ENCODE measurements around the gene GRM4.

GRM4 gene

DNA sequence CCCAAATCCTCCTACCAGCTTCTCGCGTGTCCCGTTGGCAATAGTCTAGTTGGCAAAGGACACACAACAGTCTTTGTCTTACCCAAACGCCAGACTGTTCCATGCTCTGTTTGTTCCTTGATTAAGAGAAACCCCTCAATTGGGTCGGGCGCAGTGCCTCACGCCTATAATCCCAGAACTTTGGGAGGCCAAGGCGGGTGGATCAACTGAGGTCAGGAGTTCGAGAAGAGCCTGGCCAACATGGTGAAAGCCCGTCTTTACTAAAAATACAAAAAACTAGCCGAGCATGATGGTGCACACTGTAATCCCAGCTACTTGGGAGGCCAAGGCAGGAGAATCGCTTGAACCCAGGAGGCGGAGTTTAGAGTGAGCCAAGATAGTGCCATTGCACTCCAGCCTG, 153.7 kb downstream of the GRM4 start:
- no peaks in the 10 kb centered on the region for H3K36me3 ChIP-seq (replicated peaks; ENCODE audit: insufficient read depth, low read length)
- peaks cover 40% of the 10 kb centered on the region for H3K27me3 ChIP-seq (replicated peaks; ENCODE audit: insufficient read depth, low read length)
- DNase-seq: no peak
- no peak overlapping the region for H3K27ac ChIP-seq (ENCODE audit: low read length)
- H3K9ac ChIP-seq (ENCODE audit: low read length): no peak overlapping the region
- no peaks in the 10 kb centered on the region for H3K79me2 ChIP-seq (ENCODE audit: low read length)
- H3K4me1 ChIP-seq (ENCODE audit: low read length): no peaks in the 10 kb centered on the region
- no peak for TF ChIP-seq EZH2 (optimal IDR thresholded peaks at IDR 0.05; ENCODE audit: low read depth, low read length)
- H3K9me2 ChIP-seq (replicated peaks; ENCODE audit: insufficient read depth, low read length): no peaks in the 10 kb centered on the region
- H3F3A ChIP-seq (ENCODE audit: insufficient read depth, low read length): no peaks in the 10 kb centered on the region
- H2AFZ ChIP-seq (ENCODE audit: low read length): no peak overlapping the region
- no peaks in the 10 kb centered on the region for H3K9me3 ChIP-seq (replicated peaks; ENCODE audit: insufficient read depth, low read length)
- no peak overlapping the region for H3K4me2 ChIP-seq (ENCODE audit: low read depth, low read length)
- H3K4me3 ChIP-seq (ENCODE audit: low read length): no peak overlapping the region
- no peaks in the 10 kb centered on the region for H4K20me1 ChIP-seq (ENCODE audit: insufficient read depth, low read length)

DNA sequence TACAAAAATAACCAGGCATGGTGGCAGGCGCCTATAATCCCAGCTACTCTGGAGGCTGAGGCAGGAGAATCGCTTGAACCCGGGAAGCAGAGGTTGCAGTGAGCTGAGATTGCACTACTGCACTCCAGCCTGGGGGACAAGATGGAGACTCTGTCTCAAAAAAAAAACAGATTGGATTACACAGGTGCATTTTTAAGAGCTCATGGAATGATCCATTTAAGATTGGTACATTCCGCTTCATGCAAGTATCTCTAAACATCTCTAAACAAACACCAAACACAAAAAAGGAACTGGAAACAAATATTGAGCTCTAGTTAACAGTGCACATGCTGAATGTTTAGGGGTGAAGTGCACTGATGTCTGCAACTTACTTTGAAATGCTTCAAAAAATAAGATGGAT, 154.3 kb downstream of the GRM4 start:
- TF ChIP-seq, protein P1, sequence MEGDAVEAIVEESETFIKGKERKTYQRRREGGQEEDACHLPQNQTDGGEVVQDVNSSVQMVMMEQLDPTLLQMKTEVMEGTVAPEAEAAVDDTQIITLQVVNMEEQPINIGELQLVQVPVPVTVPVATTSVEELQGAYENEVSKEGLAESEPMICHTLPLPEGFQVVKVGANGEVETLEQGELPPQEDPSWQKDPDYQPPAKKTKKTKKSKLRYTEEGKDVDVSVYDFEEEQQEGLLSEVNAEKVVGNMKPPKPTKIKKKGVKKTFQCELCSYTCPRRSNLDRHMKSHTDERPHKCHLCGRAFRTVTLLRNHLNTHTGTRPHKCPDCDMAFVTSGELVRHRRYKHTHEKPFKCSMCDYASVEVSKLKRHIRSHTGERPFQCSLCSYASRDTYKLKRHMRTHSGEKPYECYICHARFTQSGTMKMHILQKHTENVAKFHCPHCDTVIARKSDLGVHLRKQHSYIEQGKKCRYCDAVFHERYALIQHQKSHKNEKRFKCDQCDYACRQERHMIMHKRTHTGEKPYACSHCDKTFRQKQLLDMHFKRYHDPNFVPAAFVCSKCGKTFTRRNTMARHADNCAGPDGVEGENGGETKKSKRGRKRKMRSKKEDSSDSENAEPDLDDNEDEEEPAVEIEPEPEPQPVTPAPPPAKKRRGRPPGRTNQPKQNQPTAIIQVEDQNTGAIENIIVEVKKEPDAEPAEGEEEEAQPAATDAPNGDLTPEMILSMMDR (IDR thresholded peaks at IDR 0.05; ENCODE audit: low read length): no peak
- TF ChIP-seq EZH2 (optimal IDR thresholded peaks at IDR 0.05; ENCODE audit: low read depth, low read length) (no peak), EZH2phosphoT487 (IDR thresholded peaks at IDR 0.05; ENCODE audit: low read length) (no peak)
- H3K9me2 ChIP-seq (replicated peaks; ENCODE audit: insufficient read depth, low read length): no peaks in the 10 kb centered on the region

DNA sequence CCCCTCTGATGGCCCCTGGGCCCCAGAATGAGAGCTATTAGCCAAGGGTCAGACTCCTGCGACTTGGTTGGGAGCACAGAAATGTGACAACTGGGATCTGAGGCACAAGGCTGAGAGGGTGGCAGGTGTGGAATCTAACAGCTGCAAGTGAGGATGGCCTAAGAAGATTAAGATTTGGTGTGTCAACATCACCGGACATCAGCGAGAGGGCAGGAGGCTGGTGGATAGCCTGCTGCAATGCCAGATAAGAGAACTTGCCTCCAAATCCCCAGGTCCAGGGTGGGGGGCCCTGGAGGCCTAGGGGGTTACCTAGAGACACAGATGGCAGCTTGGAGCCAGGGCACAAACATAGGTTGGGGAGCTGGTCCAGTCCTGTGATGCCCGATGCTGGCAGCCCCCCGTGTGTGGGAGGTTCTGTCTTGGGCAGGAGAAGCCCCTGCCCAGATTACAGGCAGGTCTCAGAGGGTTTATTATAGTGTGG, 155.8 kb downstream of the GRM4 start:
- H3K79me2 ChIP-seq (ENCODE audit: low read length): no peaks in the 10 kb centered on the region
- H3K9me2 ChIP-seq (replicated peaks; ENCODE audit: insufficient read depth, low read length): no peaks in the 10 kb centered on the region
- H3K9ac ChIP-seq (ENCODE audit: low read length): no peak overlapping the region
- no peak overlapping the region for H3K27ac ChIP-seq (ENCODE audit: low read length)
- TF ChIP-seq EZH2phosphoT487 (IDR thresholded peaks at IDR 0.05; ENCODE audit: low read length) (no peak), EZH2 (optimal IDR thresholded peaks at IDR 0.05; ENCODE audit: low read depth, low read length) (no peak)
- TF ChIP-seq, protein P1 (IDR thresholded peaks at IDR 0.05; ENCODE audit: low read length): no peak
- no peak overlapping the region for H3K4me3 ChIP-seq (ENCODE audit: low read length)
- DNase-seq: no peak
- H3K27me3 ChIP-seq (replicated peaks; ENCODE audit: insufficient read depth, low read length): peaks cover 31% of the 10 kb centered on the region
- no peaks in the 10 kb centered on the region for H3K36me3 ChIP-seq (replicated peaks; ENCODE audit: insufficient read depth, low read length)
- no peak overlapping the region for H3K4me2 ChIP-seq (ENCODE audit: low read depth, low read length)
- no peaks in the 10 kb centered on the region for H3F3A ChIP-seq (ENCODE audit: insufficient read depth, low read length)
- H3K9me3 ChIP-seq (replicated peaks; ENCODE audit: insufficient read depth, low read length): no peaks in the 10 kb centered on the region
- no peak overlapping the region for H2AFZ ChIP-seq (ENCODE audit: low read length)
- H4K20me1 ChIP-seq (ENCODE audit: insufficient read depth, low read length): no peaks in the 10 kb centered on the region
- no peaks in the 10 kb centered on the region for H3K4me1 ChIP-seq (ENCODE audit: low read length)

More for the DNA sequence above, 154.3 kb downstream of the GRM4 start:
- peaks cover 38% of the 10 kb centered on the region for H3K27me3 ChIP-seq (replicated peaks; ENCODE audit: insufficient read depth, low read length)
- no peak for DNase-seq
- no peaks in the 10 kb centered on the region for H3K9me3 ChIP-seq (replicated peaks; ENCODE audit: insufficient read depth, low read length)
- H3F3A ChIP-seq (ENCODE audit: insufficient read depth, low read length): no peaks in the 10 kb centered on the region
- H3K4me3 ChIP-seq (ENCODE audit: low read length): no peak overlapping the region
- no peak overlapping the region for H2AFZ ChIP-seq (ENCODE audit: low read length)
- no peaks in the 10 kb centered on the region for H3K36me3 ChIP-seq (replicated peaks; ENCODE audit: insufficient read depth, low read length)
- no peaks in the 10 kb centered on the region for H3K4me1 ChIP-seq (ENCODE audit: low read length)
- no peaks in the 10 kb centered on the region for H4K20me1 ChIP-seq (ENCODE audit: insufficient read depth, low read length)
- no peak overlapping the region for H3K9ac ChIP-seq (ENCODE audit: low read length)
- no peak overlapping the region for H3K4me2 ChIP-seq (ENCODE audit: low read depth, low read length)
- H3K27ac ChIP-seq (ENCODE audit: low read length): no peak overlapping the region
- H3K79me2 ChIP-seq (ENCODE audit: low read length): no peaks in the 10 kb centered on the region

DNA sequence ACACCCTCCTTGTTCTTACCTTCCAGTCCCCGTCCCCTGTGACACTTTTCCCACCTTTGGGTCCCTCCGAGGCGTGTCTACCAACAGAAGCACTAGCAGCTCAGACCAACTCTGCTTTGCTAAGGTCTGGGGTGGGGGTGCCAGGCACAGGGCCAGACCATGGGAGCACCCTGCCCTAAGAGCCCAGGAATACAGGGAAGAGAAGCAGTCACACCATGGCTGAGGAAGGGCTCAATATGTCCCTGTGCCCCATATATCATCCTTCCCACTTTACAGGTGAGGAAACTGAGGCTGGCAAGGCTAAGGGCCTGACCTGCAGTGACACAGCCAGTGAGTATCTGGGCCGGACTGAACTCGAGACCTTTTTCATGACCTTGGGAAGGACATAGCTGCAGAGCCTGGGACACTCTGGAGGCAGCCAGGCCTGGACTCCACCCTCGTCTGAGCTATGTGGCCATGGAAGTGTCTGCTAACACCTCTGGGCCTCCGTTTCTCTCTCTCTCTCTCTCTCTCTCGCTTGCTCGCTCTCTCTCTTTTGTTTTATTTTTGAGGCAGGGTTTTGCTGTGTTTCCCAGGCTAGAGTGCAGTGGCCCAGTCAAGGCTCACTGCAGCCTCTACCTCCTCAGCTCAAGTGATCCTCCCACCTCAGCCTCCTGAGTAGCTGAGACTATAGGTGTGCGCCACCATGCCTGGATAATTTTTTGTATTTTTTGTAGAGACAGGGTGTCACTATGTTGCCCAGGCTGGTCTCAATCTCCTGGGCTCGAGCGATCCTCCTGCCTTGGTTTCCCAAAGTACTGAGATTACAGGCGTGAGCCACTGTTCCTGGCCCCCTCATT, 156.7 kb downstream of the GRM4 start:
- Histone ChIP-seq H2AFZ (ENCODE audit: low read length) (no peak overlapping the region), H4K20me1 (ENCODE audit: insufficient read depth, low read length) (no peaks in the 10 kb centered on the region), H3K4me3 (ENCODE audit: low read length) (no peak overlapping the region), H3K9me3 (replicated peaks; ENCODE audit: insufficient read depth, low read length) (no peaks in the 10 kb centered on the region), H3K9ac (ENCODE audit: low read length) (no peak overlapping the region), H3K27ac (ENCODE audit: low read length) (no peak overlapping the region), H3K27me3 (replicated peaks; ENCODE audit: insufficient read depth, low read length) (peaks cover 26% of the 10 kb centered on the region), H3K4me2 (ENCODE audit: low read depth, low read length) (no peak overlapping the region), H3K9me2 (replicated peaks; ENCODE audit: insufficient read depth, low read length) (no peaks in the 10 kb centered on the region), H3K4me1 (ENCODE audit: low read length) (no peaks in the 10 kb centered on the region), H3K79me2 (ENCODE audit: low read length) (no peaks in the 10 kb centered on the region), H3F3A (ENCODE audit: insufficient read depth, low read length) (no peaks in the 10 kb centered on the region), H3K36me3 (replicated peaks; ENCODE audit: insufficient read depth, low read length) (no peaks in the 10 kb centered on the region)
- TF ChIP-seq EZH2 (optimal IDR thresholded peaks at IDR 0.05; ENCODE audit: low read depth, low read length) (no peak), EZH2phosphoT487 (IDR thresholded peaks at IDR 0.05; ENCODE audit: low read length) (no peak)
- TF ChIP-seq, protein P1 (IDR thresholded peaks at IDR 0.05; ENCODE audit: low read length): no peak
- no peak for DNase-seq
